Epithelial cell of proximal tubule (primary cell): Measurements from ENCODE around the gene DLX3. TPM values are rescaled to one million over a fixed set of nuclear protein-coding genes. Genes with fewer than 3 reads are reported as not detected.
A peak's percentile ranks its signal among the peaks of the same experiment; 100 is the strongest.

Experiments
- DNase-seq: peaks from one replicate; pipeline ENCODE4 v3.0.0-alpha.2; 2011; ENCODE audit warnings: low read depth
- H3K4me3 ChIP-seq: 2 replicates; pipeline ENCODE4 v1.5.1; 2011; ENCODE audit warnings: low read depth, mild to moderate bottlenecking, low read length
- total RNA-seq: library from RNA; depleted of rRNA; stranded (reverse); fragments of >200 nt; gene quantifications from 2 replicates; pipeline ENCODE4 v1.2.3, GENCODE V29; 2015
- TF ChIP-seq, protein P1 (sequence below): conservative IDR thresholded peaks from 2 replicates; pipeline ENCODE4 v1.5.1; 2012; ENCODE audit warnings: low read depth, mild to moderate bottlenecking, low read length

DLX3 gene
- total RNA-seq, 1 donor from 2014 or later, result not detected

- DNase-seq, result no peak
- no peak overlapping the region for H3K4me3 ChIP-seq
- TF ChIP-seq, protein P1, sequence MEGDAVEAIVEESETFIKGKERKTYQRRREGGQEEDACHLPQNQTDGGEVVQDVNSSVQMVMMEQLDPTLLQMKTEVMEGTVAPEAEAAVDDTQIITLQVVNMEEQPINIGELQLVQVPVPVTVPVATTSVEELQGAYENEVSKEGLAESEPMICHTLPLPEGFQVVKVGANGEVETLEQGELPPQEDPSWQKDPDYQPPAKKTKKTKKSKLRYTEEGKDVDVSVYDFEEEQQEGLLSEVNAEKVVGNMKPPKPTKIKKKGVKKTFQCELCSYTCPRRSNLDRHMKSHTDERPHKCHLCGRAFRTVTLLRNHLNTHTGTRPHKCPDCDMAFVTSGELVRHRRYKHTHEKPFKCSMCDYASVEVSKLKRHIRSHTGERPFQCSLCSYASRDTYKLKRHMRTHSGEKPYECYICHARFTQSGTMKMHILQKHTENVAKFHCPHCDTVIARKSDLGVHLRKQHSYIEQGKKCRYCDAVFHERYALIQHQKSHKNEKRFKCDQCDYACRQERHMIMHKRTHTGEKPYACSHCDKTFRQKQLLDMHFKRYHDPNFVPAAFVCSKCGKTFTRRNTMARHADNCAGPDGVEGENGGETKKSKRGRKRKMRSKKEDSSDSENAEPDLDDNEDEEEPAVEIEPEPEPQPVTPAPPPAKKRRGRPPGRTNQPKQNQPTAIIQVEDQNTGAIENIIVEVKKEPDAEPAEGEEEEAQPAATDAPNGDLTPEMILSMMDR, result no peak
Measured at GRCh38 chr17:50028736-50029120, 33.7 kb upstream of the DLX3 start.

GRCh38 chr17:50027881-50028735 is 33.1 kb upstream of the DLX3 start:
- H3K4me3 ChIP-seq, result peak overlapping the region; percentile 62
- TF ChIP-seq, protein P1, result peak; percentile 10
- peak; percentile 94 for DNase-seq

DNA sequence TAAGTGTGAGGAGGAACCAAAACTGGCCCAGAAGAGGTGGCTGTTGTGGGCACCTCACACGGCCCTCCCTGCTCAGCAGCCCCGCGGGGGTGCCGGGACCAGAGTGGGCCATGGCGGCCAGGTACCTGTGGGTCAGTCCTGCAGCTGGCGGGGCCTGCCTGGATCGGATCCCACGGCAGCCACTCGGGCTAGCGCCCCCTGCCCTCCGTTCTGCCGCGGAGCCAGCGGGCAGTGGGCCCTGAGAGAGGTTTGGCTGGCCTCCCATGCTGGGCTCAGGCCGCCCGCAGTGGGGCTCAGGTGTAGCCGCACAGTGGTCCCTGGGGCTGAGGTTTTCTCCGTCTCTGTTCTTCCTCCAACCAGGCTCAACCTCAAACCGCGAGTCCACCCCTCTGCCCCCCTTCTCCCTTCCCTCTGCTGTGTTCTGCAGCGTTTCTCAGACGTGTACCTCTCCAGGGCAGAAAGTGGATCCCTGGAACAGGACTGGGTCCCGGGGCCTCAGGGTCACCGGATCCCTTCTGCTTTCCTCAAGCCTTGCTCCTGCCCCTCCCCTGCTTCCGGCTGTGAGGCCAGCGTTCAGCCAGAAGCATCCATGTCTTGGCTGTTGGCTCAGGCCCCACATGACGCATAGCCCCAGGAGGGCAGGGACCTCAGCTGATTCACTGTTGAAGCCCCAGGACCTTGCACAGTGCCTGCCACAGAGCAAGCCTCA is 32.3 kb upstream of the DLX3 start:
- TF ChIP-seq, protein P1, result no peak
- peak overlapping the region; percentile 62 for H3K4me3 ChIP-seq
- peak; percentile 86 for DNase-seq

DNA sequence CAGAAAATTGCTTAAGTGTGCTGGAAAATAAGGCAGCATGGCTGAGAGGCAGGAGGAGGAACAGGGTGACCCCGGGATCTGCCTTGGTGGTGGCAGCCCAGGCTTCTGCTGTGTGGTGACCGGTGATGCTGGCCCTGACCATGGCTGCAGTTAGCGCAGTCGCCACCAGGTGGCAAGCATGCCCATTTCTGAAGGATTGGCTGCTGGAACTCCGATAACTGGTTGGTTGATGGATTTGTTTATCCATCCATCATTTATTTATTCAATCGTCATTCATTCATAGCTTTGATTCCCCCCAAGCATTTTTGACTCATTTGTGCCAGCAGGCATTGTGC is 31.8 kb upstream of the DLX3 start:
- DNase-seq, result no peak
- TF ChIP-seq, protein P1, result peak; percentile 84
- H3K4me3 ChIP-seq, result peak overlapping the region; percentile 62

GRCh38 chr17:50026046-50026675 is 31.1 kb upstream of the DLX3 start:
- TF ChIP-seq, protein P1, result no peak
- H3K4me3 ChIP-seq, result peak overlapping the region; percentile 62
- no peak for DNase-seq

- TF ChIP-seq, protein P1, result no peak
- H3K4me3 ChIP-seq, result no peak overlapping the region
- no peak for DNase-seq
Measured at GRCh38 chr17:50024808-50025207, 29.8 kb upstream of the DLX3 start.
